ENCODE results near the gene RIMKLB. TPM values are rescaled to one million over a fixed set of nuclear protein-coding genes. Genes with fewer than 3 reads are reported as not detected.
"Not testable (repeated sequence)": the region's sequence is repeated elsewhere in the genome, so short reads cannot be mapped to it uniquely, and the experiment has no call there.

The RIMKLB gene
- total and polyA plus RNA-seq, 3 experiments from 2014 or later = 4.3 to 7.9 (median 6.1) TPM

GRCh38 chr12:8780389-8780788 lies 82.6 kb downstream of the RIMKLB start:
- Mint-ChIP-seq H3K9me3 (no peaks in the 10 kb centered on the region), H3K4me3 (no peak overlapping the region), H3K36me3 (peaks cover 0 to 13% (median 3%) of the 10 kb centered on the region in 3 donors), H3K4me1 (no peaks in the 10 kb centered on the region), H3K27ac (peak overlapping the region in 1 of 8 donors; percentile 15), H3K27me3 (peaks cover 0 to 1% of the 10 kb centered on the region in 2 donors)
- ChIA-PET POLR2A (no interaction called here), CTCF (no interaction called here)
- no peak overlapping the region for H3K27ac ChIP-seq (ENCODE audit: low read depth, low read length)
- DNase-seq = no peak
- no peaks in the 10 kb centered on the region for H3K36me3 ChIP-seq (ENCODE audit: insufficient read depth, low read length)
- no peaks in the 10 kb centered on the region for H3K27me3 ChIP-seq (ENCODE audit: insufficient read depth, low read length, poor library complexity, severe bottlenecking)
- no peaks in the 10 kb centered on the region for H3K4me1 ChIP-seq (ENCODE audit: insufficient read depth, low read length)
- no peak overlapping the region for H3K4me3 ChIP-seq (ENCODE audit: low read length)
- no peaks in the 10 kb centered on the region for H3K9me3 ChIP-seq (ENCODE audit: low read length)

GRCh38 chr12:8781381-8782127 lies 83.8 kb downstream of the RIMKLB start:
- peaks cover 0 to 12% (median 3%) of the 10 kb centered on the region in 3 donors for H3K36me3 Mint-ChIP-seq
- Histone ChIP-seq H3K36me3 (ENCODE audit: insufficient read depth, low read length) (no peaks in the 10 kb centered on the region), H3K4me3 (ENCODE audit: low read length) (no peak overlapping the region), H3K4me1 (ENCODE audit: insufficient read depth, low read length) (no peaks in the 10 kb centered on the region), H3K27ac (ENCODE audit: low read depth, low read length) (no peak overlapping the region), H3K9me3 (ENCODE audit: low read length) (no peaks in the 10 kb centered on the region), H3K27me3 (ENCODE audit: insufficient read depth, low read length, poor library complexity, severe bottlenecking) (no peaks in the 10 kb centered on the region)
- ChIA-PET CTCF (no interaction called here), POLR2A (no interaction called here)
- peaks cover 0 to 1% of the 10 kb centered on the region in 2 donors for H3K27me3 Mint-ChIP-seq
- no peak for DNase-seq
- H3K9me3 Mint-ChIP-seq = no peaks in the 10 kb centered on the region
- peak overlapping the region in 1 of 8 donors; percentile 69 for H3K27ac Mint-ChIP-seq
- no peaks in the 10 kb centered on the region for H3K4me1 Mint-ChIP-seq
- H3K4me3 Mint-ChIP-seq = no peak overlapping the region

GRCh38 chr12:8784290-8784888 lies 86.6 kb downstream of the RIMKLB start:
- Mint-ChIP-seq H3K4me3 (no peak overlapping the region), H3K4me1 (peaks cover 0 to 3% (median 0%) of the 10 kb centered on the region in 3 donors), H3K27ac (peak overlapping the region in 1 of 8 donors; percentile 6), H3K27me3 (peaks cover 0 to 1% of the 10 kb centered on the region in 2 donors), H3K36me3 (peaks cover 0 to 9% (median 0%) of the 10 kb centered on the region in 3 donors), H3K9me3 (no peaks in the 10 kb centered on the region)
- ChIA-PET POLR2A (no interaction called here), CTCF (no interaction called here)
- no peaks in the 10 kb centered on the region for H3K27me3 ChIP-seq (ENCODE audit: insufficient read depth, low read length, poor library complexity, severe bottlenecking)
- no peak for DNase-seq
- H3K4me1 ChIP-seq (ENCODE audit: insufficient read depth, low read length) = no peaks in the 10 kb centered on the region
- H3K4me3 ChIP-seq (ENCODE audit: low read length) = no peak overlapping the region
- H3K9me3 ChIP-seq (ENCODE audit: low read length) = no peaks in the 10 kb centered on the region
- no peaks in the 10 kb centered on the region for H3K36me3 ChIP-seq (ENCODE audit: insufficient read depth, low read length)
- no peak overlapping the region for H3K27ac ChIP-seq (ENCODE audit: low read depth, low read length)

- POLR2A ChIA-PET = no interaction called here
Measured at GRCh38 chr12:8785499-8785898, 87.7 kb downstream of the RIMKLB start.

GRCh38 chr12:8787206-8787605 lies 89.4 kb downstream of the RIMKLB start:
- H3K36me3 Mint-ChIP-seq; H3K9me3 Mint-ChIP-seq; H3K27ac ChIP-seq (ENCODE audit: low read depth, low read length); H3K9me3 ChIP-seq (ENCODE audit: low read length); POLR2A ChIA-PET; H3K4me3 ChIP-seq (ENCODE audit: low read length); H3K4me3 Mint-ChIP-seq; H3K4me1 ChIP-seq (ENCODE audit: insufficient read depth, low read length); H3K4me1 Mint-ChIP-seq; CTCF ChIA-PET; DNase-seq; H3K36me3 ChIP-seq (ENCODE audit: insufficient read depth, low read length); H3K27me3 Mint-ChIP-seq; H3K27ac Mint-ChIP-seq; H3K27me3 ChIP-seq (ENCODE audit: insufficient read depth, low read length, poor library complexity, severe bottlenecking): not testable (repeated sequence)

More at GRCh38 chr12:8785499-8785898, 87.7 kb downstream of the RIMKLB start:
- peaks cover 0 to 7% (median 0%) of the 10 kb centered on the region in 3 donors for H3K36me3 Mint-ChIP-seq
- H3K9me3 Mint-ChIP-seq = no peaks in the 10 kb centered on the region
- H3K27me3 ChIP-seq (ENCODE audit: insufficient read depth, low read length, poor library complexity, severe bottlenecking) = no peaks in the 10 kb centered on the region
- no peak overlapping the region for H3K27ac ChIP-seq (ENCODE audit: low read depth, low read length)
- H3K4me3 Mint-ChIP-seq = no peak overlapping the region
- no peaks in the 10 kb centered on the region for H3K36me3 ChIP-seq (ENCODE audit: insufficient read depth, low read length)
- peaks cover 0 to 3% (median 0%) of the 10 kb centered on the region in 3 donors for H3K4me1 Mint-ChIP-seq
- no peaks in the 10 kb centered on the region for H3K4me1 ChIP-seq (ENCODE audit: insufficient read depth, low read length)
- no peak overlapping the region for H3K4me3 ChIP-seq (ENCODE audit: low read length)
- no peak overlapping the region for H3K27ac Mint-ChIP-seq
- CTCF ChIA-PET = no interaction called here
- peaks cover 0 to 1% of the 10 kb centered on the region in 2 donors for H3K27me3 Mint-ChIP-seq
- no peak for DNase-seq
- H3K9me3 ChIP-seq (ENCODE audit: low read length) = no peaks in the 10 kb centered on the region

GRCh38 chr12:8788706-8789105 lies 90.9 kb downstream of the RIMKLB start:
- CTCF ChIA-PET = not testable (repeated sequence)
- H3K4me3 Mint-ChIP-seq = peak overlapping the region; percentile 38 to 96 (median 75)

GRCh38 chr12:8789341-8790013 lies 91.7 kb downstream of the RIMKLB start:
- H3K36me3 ChIP-seq (ENCODE audit: insufficient read depth, low read length); DNase-seq; POLR2A ChIA-PET; H3K4me3 ChIP-seq (ENCODE audit: low read length); H3K27me3 ChIP-seq (ENCODE audit: insufficient read depth, low read length, poor library complexity, severe bottlenecking); H3K4me1 ChIP-seq (ENCODE audit: insufficient read depth, low read length); H3K9me3 Mint-ChIP-seq; H3K27me3 Mint-ChIP-seq; H3K9me3 ChIP-seq (ENCODE audit: low read length); CTCF ChIA-PET; H3K27ac ChIP-seq (ENCODE audit: low read depth, low read length); H3K36me3 Mint-ChIP-seq; H3K4me1 Mint-ChIP-seq: not testable (repeated sequence)
- H3K27ac Mint-ChIP-seq = peak overlapping the region in 2 of 8 donors; percentile 46 to 79
- H3K4me3 Mint-ChIP-seq = peak overlapping the region in 4 of 7 donors; percentile 75 to 96 (median 84)

More at GRCh38 chr12:8788706-8789105, 90.9 kb downstream of the RIMKLB start:
- H3K9me3 ChIP-seq (ENCODE audit: low read length); POLR2A ChIA-PET; H3K4me1 Mint-ChIP-seq; DNase-seq; H3K4me3 ChIP-seq (ENCODE audit: low read length); H3K27me3 ChIP-seq (ENCODE audit: insufficient read depth, low read length, poor library complexity, severe bottlenecking); H3K36me3 Mint-ChIP-seq; H3K9me3 Mint-ChIP-seq; H3K27me3 Mint-ChIP-seq; H3K36me3 ChIP-seq (ENCODE audit: insufficient read depth, low read length); H3K4me1 ChIP-seq (ENCODE audit: insufficient read depth, low read length); H3K27ac ChIP-seq (ENCODE audit: low read depth, low read length): not testable (repeated sequence)
- H3K27ac Mint-ChIP-seq = peak overlapping the region in 2 of 8 donors; percentile 46 to 79

- H3K4me1 ChIP-seq (ENCODE audit: insufficient read depth, low read length); H3K9me3 ChIP-seq (ENCODE audit: low read length); POLR2A ChIA-PET; H3K36me3 Mint-ChIP-seq; H3K27me3 ChIP-seq (ENCODE audit: insufficient read depth, low read length, poor library complexity, severe bottlenecking); CTCF ChIA-PET; DNase-seq; H3K4me1 Mint-ChIP-seq; H3K4me3 Mint-ChIP-seq; H3K27me3 Mint-ChIP-seq; H3K4me3 ChIP-seq (ENCODE audit: low read length); H3K9me3 Mint-ChIP-seq; H3K27ac ChIP-seq (ENCODE audit: low read depth, low read length); H3K36me3 ChIP-seq (ENCODE audit: insufficient read depth, low read length); H3K27ac Mint-ChIP-seq: not testable (repeated sequence)
Measured at GRCh38 chr12:8793226-8793625, 95.4 kb downstream of the RIMKLB start.

Measured in CD8-positive, alpha-beta memory T cell (primary cell).